ENCODE measurements around the gene THRA.
"Not testable (repeated sequence)": the region's sequence is repeated elsewhere in the genome, so short reads cannot be mapped to it uniquely, and the experiment has no call there.

The THRA gene

GRCh38 chr17:40139566-40140058 is 76.8 kb downstream of the THRA start:
- no peak for TF ChIP-seq CTCF (conservative IDR thresholded peaks at IDR 0.05)
- H3K27ac ChIP-seq, result peak overlapping the region; percentile 97

- not testable (repeated sequence) for H3K27ac ChIP-seq
Measured at GRCh38 chr17:40143166-40143565, 80.4 kb downstream of the THRA start.

All from VCaP (cell line).